Mucosa of rectum (tissue), 2 donors: ENCODE data around the gene ZNF555.

Experiments used
- H3K27ac ChIP-seq, 2 donors: one replicate each; pipeline ENCODE4 v1.7.0; 2013; ENCODE audit warnings: inconsistent platforms in 2 of 2, low read depth in 2 of 2, low read length in 2 of 2
- H3K27me3 ChIP-seq, 2 donors: one replicate each; pipeline ENCODE4 v1.7.0; 2013; ENCODE audit warnings: low read length in 2 of 2; ENCODE audit not compliant: control insufficient read depth in 2 of 2, insufficient read depth in 2 of 2
- H3K36me3 ChIP-seq, 2 donors: one replicate each; pipeline ENCODE4 v1.7.0; 2013; ENCODE audit warnings: low read length in 2 of 2; ENCODE audit not compliant: control insufficient read depth in 2 of 2, insufficient read depth in 2 of 2
- H3K4me1 ChIP-seq, 2 donors: one replicate each; pipeline ENCODE4 v1.7.0; 2013; ENCODE audit warnings: low read length in 2 of 2, mild to moderate bottlenecking in 1 of 2; ENCODE audit not compliant: control insufficient read depth in 2 of 2, insufficient read depth in 2 of 2
- H3K4me3 ChIP-seq, 2 donors: one replicate each; pipeline ENCODE4 v1.7.0; 2013; ENCODE audit warnings: low read length in 2 of 2
- H3K9ac ChIP-seq, 2 donors: one replicate each; pipeline ENCODE4 v1.7.0; 2013; ENCODE audit warnings: low read length in 2 of 2, low read depth in 1 of 2, mild to moderate bottlenecking in 1 of 2
- H3K9me3 ChIP-seq, 2 donors: one replicate each; pipeline ENCODE4 v1.7.0; 2013; ENCODE audit warnings: low read length in 2 of 2; ENCODE audit not compliant: control insufficient read depth in 2 of 2
- donor health status: healthy.
- donor health status: Normal muscosa, but diverticular disease.

Gene ZNF555

GRCh38 chr19:2798733-2799132, 42.5 kb upstream of the ZNF555 start:
- H3K27ac ChIP-seq = no peak overlapping the region
- H3K9me3 ChIP-seq = no peaks in the 10 kb centered on the region
- peaks cover 14 to 16% of the 10 kb centered on the region in 2 donors for H3K36me3 ChIP-seq

GRCh38 chr19:2799273-2800020, 41.8 kb upstream of the ZNF555 start:
- Histone ChIP-seq H3K36me3 (peaks cover 14 to 16% of the 10 kb centered on the region in 2 donors), H3K27ac (no peak overlapping the region), H3K4me1 (no peaks in the 10 kb centered on the region), H3K9ac (no peak overlapping the region), H3K27me3 (no peaks in the 10 kb centered on the region), H3K9me3 (no peaks in the 10 kb centered on the region), H3K4me3 (no peak overlapping the region)

More at GRCh38 chr19:2798733-2799132, 42.5 kb upstream of the ZNF555 start:
- no peak overlapping the region for H3K9ac ChIP-seq
- H3K4me1 ChIP-seq = no peaks in the 10 kb centered on the region
- no peak overlapping the region for H3K4me3 ChIP-seq
- no peaks in the 10 kb centered on the region for H3K27me3 ChIP-seq

- H3K4me1 ChIP-seq = no peaks in the 10 kb centered on the region
- H3K4me3 ChIP-seq = no peak overlapping the region
- no peaks in the 10 kb centered on the region for H3K27me3 ChIP-seq
- no peak overlapping the region for H3K27ac ChIP-seq
- H3K9ac ChIP-seq = no peak overlapping the region
- H3K36me3 ChIP-seq = peaks cover 11 to 20% of the 10 kb centered on the region in 2 donors
- no peaks in the 10 kb centered on the region for H3K9me3 ChIP-seq
Measured at GRCh38 chr19:2800506-2800905, 40.8 kb upstream of the ZNF555 start.

- Histone ChIP-seq H3K9me3 (no peaks in the 10 kb centered on the region), H3K27me3 (no peaks in the 10 kb centered on the region), H3K4me1 (no peaks in the 10 kb centered on the region), H3K27ac (no peak overlapping the region), H3K36me3 (peaks cover 13 to 21% of the 10 kb centered on the region in 2 donors), H3K9ac (no peak overlapping the region), H3K4me3 (no peak overlapping the region)
Measured at GRCh38 chr19:2802826-2803225, 38.4 kb upstream of the ZNF555 start.

GRCh38 chr19:2803486-2804155, 37.7 kb upstream of the ZNF555 start:
- no peak overlapping the region for H3K27ac ChIP-seq
- no peak overlapping the region for H3K9ac ChIP-seq
- peaks cover 13 to 20% of the 10 kb centered on the region in 2 donors for H3K36me3 ChIP-seq
- no peak overlapping the region for H3K4me3 ChIP-seq
- H3K27me3 ChIP-seq = no peaks in the 10 kb centered on the region
- H3K4me1 ChIP-seq = no peaks in the 10 kb centered on the region
- H3K9me3 ChIP-seq = no peaks in the 10 kb centered on the region

GRCh38 chr19:2804156-2805004, 36.9 kb upstream of the ZNF555 start:
- no peak overlapping the region for H3K27ac ChIP-seq
- no peaks in the 10 kb centered on the region for H3K4me1 ChIP-seq
- H3K36me3 ChIP-seq = peaks cover 18 to 27% of the 10 kb centered on the region in 2 donors
- no peak overlapping the region for H3K4me3 ChIP-seq
- no peaks in the 10 kb centered on the region for H3K27me3 ChIP-seq
- no peaks in the 10 kb centered on the region for H3K9me3 ChIP-seq
- H3K9ac ChIP-seq = no peak overlapping the region

- Histone ChIP-seq H3K9me3 (no peaks in the 10 kb centered on the region), H3K4me1 (no peaks in the 10 kb centered on the region), H3K27ac (no peak overlapping the region), H3K9ac (no peak overlapping the region), H3K36me3 (peaks cover 21 to 31% of the 10 kb centered on the region in 2 donors), H3K4me3 (no peak overlapping the region), H3K27me3 (no peaks in the 10 kb centered on the region)
Measured at GRCh38 chr19:2805261-2805900, 35.9 kb upstream of the ZNF555 start.

- H3K9ac ChIP-seq = no peak overlapping the region
- H3K36me3 ChIP-seq = peaks cover 18 to 32% of the 10 kb centered on the region in 2 donors
- H3K4me1 ChIP-seq = peaks cover 5% of the 10 kb centered on the region in 2 donors
- H3K9me3 ChIP-seq = no peaks in the 10 kb centered on the region
- H3K27me3 ChIP-seq = no peaks in the 10 kb centered on the region
- no peak overlapping the region for H3K4me3 ChIP-seq
- no peak overlapping the region for H3K27ac ChIP-seq
Measured at GRCh38 chr19:2805991-2806649, 35.2 kb upstream of the ZNF555 start.

GRCh38 chr19:2806736-2807378, 34.4 kb upstream of the ZNF555 start:
- Histone ChIP-seq H3K9me3 (no peaks in the 10 kb centered on the region), H3K27ac (no peak overlapping the region), H3K36me3 (peaks cover 18 to 31% of the 10 kb centered on the region in 2 donors), H3K9ac (no peak overlapping the region), H3K4me1 (peaks cover 8 to 12% of the 10 kb centered on the region in 2 donors), H3K27me3 (no peaks in the 10 kb centered on the region), H3K4me3 (no peak overlapping the region)
